Ishikawa (cell line): ENCODE data around the gene CCIN.

Experiments
- CEBPB ChIP-seq: IDR thresholded peaks from 2 replicates; pipeline ENCODE4 v1.6.1; 2012
- CREB1 ChIP-seq: IDR thresholded peaks from 2 replicates; pipeline ENCODE4 v1.6.1; 2012; ENCODE audit warnings: low read depth
- EGR1 ChIP-seq: IDR thresholded peaks from 2 replicates; pipeline ENCODE4 v1.6.1; 2012
- EP300 ChIP-seq: IDR thresholded peaks from 2 replicates; pipeline ENCODE4 v1.6.1; 2012; ENCODE audit warnings: borderline replicate concordance
- FOXM1 ChIP-seq: IDR thresholded peaks from 2 replicates; pipeline ENCODE4 v1.6.1; 2012; ENCODE audit warnings: low read depth, borderline replicate concordance
- NFIC ChIP-seq: IDR thresholded peaks from 2 replicates; pipeline ENCODE4 v1.6.1; 2012
- RAD21 ChIP-seq: IDR thresholded peaks from 2 replicates; pipeline ENCODE4 v1.6.1; 2012; ENCODE audit warnings: low read depth
- TAF1 ChIP-seq: IDR thresholded peaks from 2 replicates; pipeline ENCODE4 v1.6.1; 2012; ENCODE audit warnings: low read depth, mild to moderate bottlenecking
- TCF12 ChIP-seq: IDR thresholded peaks from 2 replicates; pipeline ENCODE4 v1.6.1; 2012; ENCODE audit warnings: low read depth
- TEAD4 ChIP-seq: IDR thresholded peaks from 2 replicates; pipeline ENCODE4 v1.6.1; 2012
- YY1 ChIP-seq: IDR thresholded peaks from 2 replicates; pipeline ENCODE4 v1.6.1; 2012; ENCODE audit warnings: low read depth
- ZBTB7A ChIP-seq: IDR thresholded peaks from 2 replicates; pipeline ENCODE4 v1.6.1; 2012; ENCODE audit warnings: low read depth
- TF ChIP-seq, protein P1 (sequence below): IDR thresholded peaks from 2 replicates; pipeline ENCODE4 v1.6.1; 2012; ENCODE audit warnings: low read depth, mild to moderate bottlenecking
- TF ChIP-seq, protein P2 (sequence below): IDR thresholded peaks from 2 replicates; pipeline ENCODE4 v1.6.1; 2012
- TF ChIP-seq, protein P3 (sequence below): IDR thresholded peaks from 2 replicates; pipeline ENCODE4 v1.6.1; 2012

Gene CCIN

DNA sequence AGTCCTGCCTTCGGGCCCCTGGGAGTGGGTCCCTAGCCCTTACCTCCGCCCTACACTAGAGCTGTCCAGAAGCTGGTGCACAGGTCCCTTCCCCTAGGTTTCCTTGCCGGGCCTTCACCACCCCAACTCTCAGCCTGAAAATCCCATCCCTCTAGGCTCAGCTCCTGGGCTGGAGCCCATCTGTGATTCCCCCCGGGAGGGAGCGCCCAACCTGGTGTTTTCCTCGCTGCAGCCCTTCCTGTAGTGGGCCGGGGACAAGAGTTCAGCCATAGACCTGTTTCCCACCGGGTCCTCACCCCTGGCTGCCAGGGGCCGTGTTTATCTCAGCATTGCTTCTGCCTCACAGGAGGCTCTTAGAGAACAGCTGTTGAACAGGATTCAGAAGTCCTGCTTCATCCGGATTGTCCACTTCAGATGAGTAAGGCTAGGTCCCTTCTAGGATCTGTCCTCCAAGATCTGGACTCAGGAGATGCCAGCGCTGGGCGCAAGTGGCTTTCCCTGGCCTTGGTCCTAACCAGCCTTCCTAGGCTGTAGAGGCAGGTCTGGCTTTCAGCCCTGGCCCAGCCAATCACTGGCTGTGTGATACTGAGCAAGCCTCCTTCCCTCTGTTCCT is 31.7 kb upstream of the CCIN start:
- TF ChIP-seq ZBTB7A = 0 out of 2 replicates have a peak, but pooled peaks have one; percentile 6
- TF ChIP-seq, protein P1, sequence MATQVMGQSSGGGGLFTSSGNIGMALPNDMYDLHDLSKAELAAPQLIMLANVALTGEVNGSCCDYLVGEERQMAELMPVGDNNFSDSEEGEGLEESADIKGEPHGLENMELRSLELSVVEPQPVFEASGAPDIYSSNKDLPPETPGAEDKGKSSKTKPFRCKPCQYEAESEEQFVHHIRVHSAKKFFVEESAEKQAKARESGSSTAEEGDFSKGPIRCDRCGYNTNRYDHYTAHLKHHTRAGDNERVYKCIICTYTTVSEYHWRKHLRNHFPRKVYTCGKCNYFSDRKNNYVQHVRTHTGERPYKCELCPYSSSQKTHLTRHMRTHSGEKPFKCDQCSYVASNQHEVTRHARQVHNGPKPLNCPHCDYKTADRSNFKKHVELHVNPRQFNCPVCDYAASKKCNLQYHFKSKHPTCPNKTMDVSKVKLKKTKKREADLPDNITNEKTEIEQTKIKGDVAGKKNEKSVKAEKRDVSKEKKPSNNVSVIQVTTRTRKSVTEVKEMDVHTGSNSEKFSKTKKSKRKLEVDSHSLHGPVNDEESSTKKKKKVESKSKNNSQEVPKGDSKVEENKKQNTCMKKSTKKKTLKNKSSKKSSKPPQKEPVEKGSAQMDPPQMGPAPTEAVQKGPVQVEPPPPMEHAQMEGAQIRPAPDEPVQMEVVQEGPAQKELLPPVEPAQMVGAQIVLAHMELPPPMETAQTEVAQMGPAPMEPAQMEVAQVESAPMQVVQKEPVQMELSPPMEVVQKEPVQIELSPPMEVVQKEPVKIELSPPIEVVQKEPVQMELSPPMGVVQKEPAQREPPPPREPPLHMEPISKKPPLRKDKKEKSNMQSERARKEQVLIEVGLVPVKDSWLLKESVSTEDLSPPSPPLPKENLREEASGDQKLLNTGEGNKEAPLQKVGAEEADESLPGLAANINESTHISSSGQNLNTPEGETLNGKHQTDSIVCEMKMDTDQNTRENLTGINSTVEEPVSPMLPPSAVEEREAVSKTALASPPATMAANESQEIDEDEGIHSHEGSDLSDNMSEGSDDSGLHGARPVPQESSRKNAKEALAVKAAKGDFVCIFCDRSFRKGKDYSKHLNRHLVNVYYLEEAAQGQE = no peak

DNA sequence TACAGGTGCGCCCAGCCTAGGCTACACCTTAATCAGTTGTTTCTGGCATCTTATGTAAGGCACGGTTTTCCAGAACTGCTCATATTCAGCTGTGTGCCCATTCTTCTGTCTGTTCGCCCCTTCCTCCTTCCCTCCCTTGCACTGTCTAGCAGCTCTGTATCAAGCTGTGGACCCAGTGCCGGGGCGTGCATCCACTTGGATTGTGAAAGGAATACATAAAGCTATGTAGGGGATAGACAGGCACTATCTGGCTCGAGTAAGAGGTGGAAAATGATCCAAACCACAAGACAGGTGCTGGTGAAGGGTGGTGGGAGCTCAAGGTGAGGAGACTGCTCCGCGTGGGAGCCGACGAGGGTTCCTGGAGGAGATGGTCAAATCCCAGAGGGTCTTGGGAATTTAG is 30.7 kb upstream of the CCIN start:
- TF ChIP-seq, protein P1 = no peak
- no peak for TF ChIP-seq FOXM1
- no peak for TF ChIP-seq CEBPB
- no peak for TF ChIP-seq NFIC
- no peak for TF ChIP-seq ZBTB7A
- no peak for TF ChIP-seq RAD21
- no peak for TF ChIP-seq CREB1
- TF ChIP-seq, protein P2, sequence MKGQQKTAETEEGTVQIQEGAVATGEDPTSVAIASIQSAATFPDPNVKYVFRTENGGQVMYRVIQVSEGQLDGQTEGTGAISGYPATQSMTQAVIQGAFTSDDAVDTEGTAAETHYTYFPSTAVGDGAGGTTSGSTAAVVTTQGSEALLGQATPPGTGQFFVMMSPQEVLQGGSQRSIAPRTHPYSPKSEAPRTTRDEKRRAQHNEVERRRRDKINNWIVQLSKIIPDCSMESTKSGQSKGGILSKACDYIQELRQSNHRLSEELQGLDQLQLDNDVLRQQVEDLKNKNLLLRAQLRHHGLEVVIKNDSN = no peak
- TF ChIP-seq EGR1 = no peak
- TF ChIP-seq TEAD4 = no peak
- TF ChIP-seq TCF12 = no peak
- TF ChIP-seq TAF1 = no peak
- TF ChIP-seq EP300 = no peak
- TF ChIP-seq YY1 = no peak
- TF ChIP-seq, protein P3, sequence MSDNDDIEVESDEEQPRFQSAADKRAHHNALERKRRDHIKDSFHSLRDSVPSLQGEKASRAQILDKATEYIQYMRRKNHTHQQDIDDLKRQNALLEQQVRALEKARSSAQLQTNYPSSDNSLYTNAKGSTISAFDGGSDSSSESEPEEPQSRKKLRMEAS = no peak

DNA sequence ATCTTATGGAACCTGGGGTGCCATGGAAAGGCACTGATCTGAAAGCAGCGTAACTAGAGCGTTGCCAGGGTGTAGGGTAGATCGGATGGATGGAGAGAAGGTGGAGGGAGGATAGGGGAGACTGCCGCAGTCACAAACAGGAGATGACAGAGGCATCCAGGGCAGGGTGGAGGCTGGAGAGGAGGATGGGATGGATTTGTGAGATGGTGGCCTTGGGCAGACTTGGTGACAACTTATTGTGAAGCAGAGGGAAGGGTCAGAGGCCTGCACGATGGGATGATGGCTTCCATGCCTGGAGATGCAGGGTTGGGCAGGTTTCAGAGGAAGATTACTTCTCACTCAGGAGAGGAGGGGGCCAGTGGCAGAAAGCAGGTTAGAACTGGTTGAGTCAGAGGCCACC is 30.3 kb upstream of the CCIN start:
- TF ChIP-seq EP300 (no peak), ZBTB7A (no peak)

DNA sequence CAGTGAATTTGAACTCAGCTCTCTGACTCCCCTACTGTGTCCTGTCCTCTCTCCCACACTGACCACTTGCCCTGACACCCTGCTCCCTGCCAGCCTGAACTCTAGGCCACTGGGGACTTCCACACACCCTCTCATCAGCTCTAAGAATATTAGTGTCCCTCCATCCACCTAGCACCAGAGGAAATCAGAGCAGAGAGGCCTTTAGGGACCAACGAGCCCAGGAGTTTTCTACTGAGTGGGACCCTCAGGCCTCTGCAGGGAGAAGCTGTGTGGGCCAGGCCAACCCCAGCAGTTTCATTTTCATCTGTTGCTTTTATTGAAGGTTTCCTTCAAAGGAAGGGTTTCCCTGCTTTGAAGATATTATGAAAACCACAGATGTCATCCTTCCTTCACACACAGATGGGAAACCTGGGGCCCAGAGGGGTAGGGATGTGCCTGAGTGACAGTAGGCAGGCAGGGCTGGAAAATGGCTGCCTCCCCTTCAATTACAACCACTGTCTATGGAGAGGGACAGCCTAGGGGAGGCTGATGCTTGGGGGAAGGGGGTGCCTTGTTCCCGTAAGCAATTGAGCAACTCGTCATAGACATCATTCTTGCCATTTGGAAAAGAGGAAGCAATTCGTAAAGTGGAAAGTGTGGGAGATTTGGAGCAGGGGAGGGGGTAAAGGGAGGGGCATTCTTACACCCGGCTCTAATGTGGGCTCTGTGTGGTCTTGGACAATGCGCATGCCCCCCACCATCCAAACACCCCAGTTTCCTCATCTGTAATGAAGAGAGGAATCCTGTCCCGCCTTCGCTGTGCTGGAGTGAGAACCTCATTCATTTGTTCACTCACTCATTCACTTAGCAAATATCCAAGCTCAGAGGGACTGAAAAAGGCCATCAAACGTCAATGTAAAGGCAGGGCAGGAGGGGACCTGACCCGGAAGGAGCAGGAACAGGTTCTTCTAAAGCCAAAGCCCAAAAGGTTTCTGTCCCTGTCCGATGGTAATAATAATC is 28.8 kb upstream of the CCIN start:
- TF ChIP-seq TAF1 (no peak), EP300 (no peak), ZBTB7A (no peak), RAD21 (no peak), EGR1 (no peak), YY1 (no peak), TEAD4 (no peak), NFIC (no peak)
- TF ChIP-seq, protein P1 = no peak
- TF ChIP-seq, protein P2 = no peak

DNA sequence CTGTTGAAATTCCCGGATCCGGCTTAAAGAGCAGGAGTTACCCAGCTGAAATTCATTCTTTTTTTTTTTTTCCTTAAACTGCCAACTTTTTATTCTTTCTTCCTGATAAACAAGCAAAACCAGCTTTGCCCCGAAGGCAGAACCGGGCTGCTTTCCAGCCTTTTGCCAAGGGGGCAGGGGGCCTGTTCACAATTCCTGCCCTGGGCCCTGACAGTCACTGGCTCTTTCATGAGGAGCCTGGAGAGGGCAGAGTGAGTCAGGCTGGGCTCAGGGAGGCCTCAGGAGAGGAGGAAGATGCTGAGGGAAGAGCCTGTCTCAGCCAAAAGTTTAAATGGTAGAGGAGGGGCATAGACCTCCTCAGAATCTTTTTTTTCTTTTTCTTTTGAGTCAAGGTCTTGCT is 27.9 kb upstream of the CCIN start:
- peak; percentile 21; the same call in 1 of the 2 replicates for TF ChIP-seq RAD21
- TF ChIP-seq, protein P1 = no peak
